H9 (cell line): ENCODE data around the gene NMUR1. TPM values are rescaled to one million over a fixed set of nuclear protein-coding genes. Genes with fewer than 3 reads are reported as not detected.

Experiments used
- DNase-seq: peaks from one replicate; pipeline ENCODE4 v3.0.0-alpha.2; 2017
- H2AFZ ChIP-seq: one replicate; pipeline ENCODE4 v1.6.1; 2013; ENCODE audit warnings: mild to moderate bottlenecking, low read length, control low read depth, moderate library complexity
- H2AK5ac ChIP-seq: 2 replicates; pipeline ENCODE4 v1.6.1; 2013; ENCODE audit warnings: low read length, control low read depth, mixed read lengths; ENCODE audit not compliant: insufficient read length
- H2BK120ac ChIP-seq: one replicate; pipeline ENCODE4 v1.6.1; 2013; ENCODE audit warnings: low read depth, mild to moderate bottlenecking, low read length, control low read depth, inconsistent platforms; ENCODE audit not compliant: poor library complexity, severe bottlenecking
- H2BK12ac ChIP-seq: 2 replicates; pipeline ENCODE4 v1.6.1; 2013; ENCODE audit warnings: low read length, control low read depth, mixed read lengths, low read depth; ENCODE audit not compliant: insufficient read length
- H2BK15ac ChIP-seq: 2 replicates; pipeline ENCODE4 v1.6.1; 2013; ENCODE audit warnings: low read depth, low read length, control low read depth
- H2BK20ac ChIP-seq: one replicate; pipeline ENCODE4 v1.6.1; 2013; ENCODE audit warnings: low read depth, mild to moderate bottlenecking, low read length, control low read depth, inconsistent platforms; ENCODE audit not compliant: poor library complexity, severe bottlenecking
- H2BK5ac ChIP-seq: 2 replicates; pipeline ENCODE4 v1.6.1; 2013; ENCODE audit warnings: low read length, control low read depth, mixed read lengths; ENCODE audit not compliant: insufficient read length
- H3K14ac ChIP-seq: 2 replicates; pipeline ENCODE4 v1.6.1; 2013; ENCODE audit warnings: low read length, control low read depth; ENCODE audit not compliant: insufficient read depth
- H3K18ac ChIP-seq: 2 replicates; pipeline ENCODE4 v1.6.1; 2013; ENCODE audit warnings: low read depth, mild to moderate bottlenecking, mixed read lengths, low read length, control low read depth; ENCODE audit not compliant: insufficient read length
- H3K23ac ChIP-seq: 2 replicates; pipeline ENCODE4 v1.6.1; 2013; ENCODE audit warnings: low read length, control low read depth, mixed read lengths, low read depth; ENCODE audit not compliant: insufficient read length
- H3K23me2 ChIP-seq: 2 replicates; pipeline ENCODE4 v1.6.1; 2013; ENCODE audit warnings: low read depth, mild to moderate bottlenecking, mixed read lengths, low read length, control low read depth; ENCODE audit not compliant: insufficient read length, poor library complexity, severe bottlenecking
- H3K27ac ChIP-seq: 2 replicates; pipeline ENCODE4 v1.5.1; 2013; ENCODE audit warnings: low read length, control low read depth, mixed read lengths, low read depth; ENCODE audit not compliant: insufficient read length
- H3K27me3 ChIP-seq: 2 replicates; pipeline ENCODE4 v1.6.1; 2013; ENCODE audit warnings: low read length, control low read depth, inconsistent platforms; ENCODE audit not compliant: insufficient read depth
- H3K4ac ChIP-seq: 2 replicates; pipeline ENCODE4 v1.6.1; 2013; ENCODE audit warnings: low read depth, mild to moderate bottlenecking, control low read depth, inconsistent platforms, low read length, moderate library complexity
- H3K4me1 ChIP-seq: 2 replicates; pipeline ENCODE4 v1.6.1; 2013; ENCODE audit warnings: low read length, control low read depth, inconsistent platforms; ENCODE audit not compliant: insufficient read depth
- H3K4me2 ChIP-seq: 2 replicates; pipeline ENCODE4 v1.6.1; 2013; ENCODE audit warnings: low read length, control low read depth, mixed read lengths; ENCODE audit not compliant: insufficient read length, insufficient read depth
- H3K56ac ChIP-seq: 2 replicates; pipeline ENCODE4 v1.6.1; 2013; ENCODE audit warnings: low read depth, mild to moderate bottlenecking, mixed read lengths, low read length, control low read depth; ENCODE audit not compliant: insufficient read length
- H3K79me1 ChIP-seq: 2 replicates; pipeline ENCODE4 v1.6.1; 2013; ENCODE audit warnings: low read depth, mild to moderate bottlenecking, moderate library complexity, low read length, control low read depth, inconsistent platforms; ENCODE audit not compliant: insufficient read depth, poor library complexity, severe bottlenecking
- H3K79me2 ChIP-seq: 2 replicates; pipeline ENCODE4 v1.6.1; 2013; ENCODE audit warnings: low read length, control low read depth, inconsistent platforms; ENCODE audit not compliant: insufficient read depth
- H3K9ac ChIP-seq: 2 replicates; pipeline ENCODE4 v1.6.1; 2013; ENCODE audit warnings: low read length, control low read depth, mixed read lengths; ENCODE audit not compliant: insufficient read length; ENCODE audit errors: extremely low read depth
- H3K9me3 ChIP-seq: one replicate; pipeline ENCODE4 v1.6.1; 2013; ENCODE audit warnings: low read depth, low read length, inconsistent platforms; ENCODE audit not compliant: control insufficient read depth
- H3T11ph ChIP-seq: one replicate; pipeline ENCODE4 v1.6.1; 2013; ENCODE audit warnings: mild to moderate bottlenecking, low read length, control low read depth, inconsistent platforms
- H4K20me1 ChIP-seq: one replicate; pipeline ENCODE4 v1.6.1; 2013; ENCODE audit not compliant: control insufficient read depth, insufficient read length, insufficient read depth
- H4K5ac ChIP-seq: 2 replicates; pipeline ENCODE4 v1.6.1; 2013; ENCODE audit warnings: low read depth, mild to moderate bottlenecking, mixed read lengths, low read length, control low read depth; ENCODE audit not compliant: insufficient read length
- H4K8ac ChIP-seq: replicated peaks from 2 replicates; pipeline ENCODE4 v1.6.1; 2013; ENCODE audit warnings: low read length, control low read depth, mixed read lengths, low read depth; ENCODE audit not compliant: insufficient read length
- H4K91ac ChIP-seq: 2 replicates; pipeline ENCODE4 v1.6.1; 2013; ENCODE audit warnings: low read depth, mild to moderate bottlenecking, moderate library complexity, mixed read lengths, low read length, control low read depth; ENCODE audit not compliant: insufficient read length
- H3K27ac Mint-ChIP-seq, 3 experiments: 2 replicates in 2 of 3; 3 replicates in 1 of 3; pipeline ENCODE4 v1.8.0; 2020 to 2021; ENCODE audit warnings: mixed read lengths in 3 of 3, mild to moderate bottlenecking in 1 of 3, moderate library complexity in 1 of 3
- H3K27me3 Mint-ChIP-seq: 2 replicates; pipeline ENCODE4 v1.8.0; 2021; ENCODE audit warnings: low read depth, mild to moderate bottlenecking, moderate library complexity, mixed read lengths
- H3K36me3 Mint-ChIP-seq, 3 experiments: 2 replicates in 2 of 3; 3 replicates in 1 of 3; pipeline ENCODE4 v1.8.0; 2020 to 2021; ENCODE audit warnings: low read depth in 3 of 3, mixed read lengths in 3 of 3; ENCODE audit not compliant: insufficient read depth in 1 of 3
- H3K4me1 Mint-ChIP-seq, 2 experiments: 2 replicates each; pipeline ENCODE4 v1.8.0; 2020; ENCODE audit warnings: mixed read lengths in 2 of 2
- H3K4me3 Mint-ChIP-seq, 2 experiments: 2 replicates in 1 of 2; 3 replicates in 1 of 2; pipeline ENCODE4 v1.8.0; 2020 to 2021; ENCODE audit warnings: mild to moderate bottlenecking in 2 of 2, mixed read lengths in 2 of 2, moderate library complexity in 1 of 2
- H3K9me3 Mint-ChIP-seq, 2 experiments: 2 replicates in 1 of 2; 3 replicates in 1 of 2; pipeline ENCODE4 v1.8.0; 2020; ENCODE audit warnings: mild to moderate bottlenecking in 2 of 2, mixed read lengths in 2 of 2, moderate library complexity in 1 of 2
- CTCF ChIP-seq: fragments of 200-600 bp; sonication (generic); conservative IDR thresholded peaks from 3 replicates; pipeline ENCODE4 v1.8.0; 2021; ENCODE audit warnings: antibody characterized with exemption, mild to moderate bottlenecking
- WGBS: extraction: QIAGEN DNeasy Blood & Tissue Kit; methylation state at CpG from one replicate; pipeline ENCODE4 v1.1.7; 2013; ENCODE audit warnings: missing lambda C conversion rate, low lambda C conversion rate, mixed read lengths; ENCODE audit not compliant: insufficient read length; ENCODE audit errors: extremely low coverage; 5-methylcytosine and 5-hydroxymethylcytosine counted together
- total RNA-seq: library from RNA; stranded (reverse); gene quantifications from 2 replicates; pipeline ENCODE4 v1.2.1, GENCODE V29; 2021

NMUR1 gene
- total RNA-seq, 1 experiment from 2014 or later, result 0.20 TPM

GRCh38 chr2:231515603-231516002 lies 14.6 kb downstream of the NMUR1 start:
- H3K79me1 ChIP-seq, result no peaks in the 10 kb centered on the region
- no CpG with 5 or more reads among the region's 4 CpGs for WGBS
- no peak overlapping the region for H3K4me2 ChIP-seq

More at GRCh38 chr2:231515603-231516002, 14.6 kb downstream of the NMUR1 start:
- Histone ChIP-seq H3K4me1 (no peaks in the 10 kb centered on the region; the same call in 1 of the 2 replicates), H3K9me3 (no peaks in the 10 kb centered on the region), H4K5ac (no peak overlapping the region), H3K4ac (no peak overlapping the region), H2BK12ac (no peak overlapping the region), H3K79me2 (no peaks in the 10 kb centered on the region), H4K20me1 (no peaks in the 10 kb centered on the region), H3T11ph (no peak overlapping the region), H2BK120ac (no peak overlapping the region), H2BK20ac (no peak overlapping the region), H2AK5ac (no peak overlapping the region), H4K91ac (no peak overlapping the region), H2BK5ac (no peak overlapping the region), H3K27me3 (no peaks in the 10 kb centered on the region), H2AFZ (no peak overlapping the region), H3K14ac (no peak overlapping the region), H3K23me2 (peaks cover 3% of the 10 kb centered on the region), H3K9ac (no peak overlapping the region), H3K18ac (no peak overlapping the region), H2BK15ac (no peak overlapping the region), H4K8ac (no peak overlapping the region), H3K27ac (no peak overlapping the region), H3K56ac (no peak overlapping the region), H3K23ac (no peak overlapping the region)
- peaks cover 14 to 20% of the 10 kb centered on the region in 2 experiments for H3K4me1 Mint-ChIP-seq
- no peaks in the 10 kb centered on the region for H3K9me3 Mint-ChIP-seq
- no peak overlapping the region for H3K4me3 Mint-ChIP-seq
- no peaks in the 10 kb centered on the region; a peak in 2 of 7 replicates for H3K36me3 Mint-ChIP-seq
- DNase-seq, result no peak
- H3K27ac Mint-ChIP-seq, result no peak overlapping the region
- peaks cover 2% of the 10 kb centered on the region for H3K27me3 Mint-ChIP-seq
- no peak for TF ChIP-seq CTCF
